ENCODE data around the gene CLUH.

CLUH gene

GRCh38 chr17:2750721-2751120 is 39.2 kb upstream of the CLUH start:
- Histone ChIP-seq H2AFZ (peak overlapping the region; percentile 90), H3K27ac (no peak overlapping the region), H3K36me3 (ENCODE audit: control insufficient read depth, insufficient read depth, low read length) (no peaks in the 10 kb centered on the region), H3K4me3 (ENCODE audit: low read depth, low read length) (no peak overlapping the region), H3K4me2 (ENCODE audit: low read length) (no peak overlapping the region), H3K27me3 (ENCODE audit: control insufficient read depth, insufficient read depth, low read length) (no peaks in the 10 kb centered on the region), H3K9ac (no peak overlapping the region), H3K79me2 (no peaks in the 10 kb centered on the region), H3K4me1 (no peaks in the 10 kb centered on the region), H3K9me3 (ENCODE audit: control insufficient read depth, low read length) (no peaks in the 10 kb centered on the region)
- TF ChIP-seq CTCF (IDR thresholded peaks at IDR 0.05) = no peak

- TF ChIP-seq CTCF (IDR thresholded peaks at IDR 0.05) = no peak
- Histone ChIP-seq H3K79me2 (no peaks in the 10 kb centered on the region), H3K9ac (peak overlapping the region; percentile 59), H3K27ac (peak overlapping the region; percentile 88), H3K4me3 (ENCODE audit: low read depth, low read length) (no peak overlapping the region), H2AFZ (peak overlapping the region; percentile 90), H3K4me1 (no peaks in the 10 kb centered on the region), H3K9me3 (ENCODE audit: control insufficient read depth, low read length) (no peaks in the 10 kb centered on the region), H3K27me3 (ENCODE audit: control insufficient read depth, insufficient read depth, low read length) (no peaks in the 10 kb centered on the region), H3K4me2 (ENCODE audit: low read length) (no peak overlapping the region), H3K36me3 (ENCODE audit: control insufficient read depth, insufficient read depth, low read length) (no peaks in the 10 kb centered on the region)
Observed at GRCh38 chr17:2749784-2750181, 38.2 kb upstream of the CLUH start.

- Histone ChIP-seq H3K79me2 (no peaks in the 10 kb centered on the region), H2AFZ (peak within 1 kb of the TSS; percentile 90), H3K9ac (peak within 1 kb of the TSS; percentile 59), H3K4me1 (no peaks in the 10 kb centered on the region), H3K9me3 (ENCODE audit: control insufficient read depth, low read length) (no peaks in the 10 kb centered on the region), H3K27ac (peak within 1 kb of the TSS; percentile 88), H3K36me3 (ENCODE audit: control insufficient read depth, insufficient read depth, low read length) (no peaks in the 10 kb centered on the region), H3K27me3 (ENCODE audit: control insufficient read depth, insufficient read depth, low read length) (no peaks in the 10 kb centered on the region), H3K4me2 (ENCODE audit: low read length) (no peak within 1 kb of the TSS), H3K4me3 (ENCODE audit: low read depth, low read length) (no peak within 1 kb of the TSS)
- no peak for TF ChIP-seq CTCF (IDR thresholded peaks at IDR 0.05)
Observed at GRCh38 chr17:2749058-2749783, 37.7 kb upstream of the CLUH start, which contains the start of gene CCDC92B. Gene CCDC92B, minus strand, starts transcription at chr17:2749652. Its CDS starts 14,507 bp downstream, at chr17:2735145.

- Histone ChIP-seq H3K4me1 (no peaks in the 10 kb centered on the region), H3K27ac (no peak overlapping the region), H3K9me3 (ENCODE audit: control insufficient read depth, low read length) (no peaks in the 10 kb centered on the region), H3K79me2 (no peaks in the 10 kb centered on the region), H3K27me3 (ENCODE audit: control insufficient read depth, insufficient read depth, low read length) (no peaks in the 10 kb centered on the region), H3K4me2 (ENCODE audit: low read length) (no peak overlapping the region), H3K9ac (no peak overlapping the region), H3K36me3 (ENCODE audit: control insufficient read depth, insufficient read depth, low read length) (no peaks in the 10 kb centered on the region), H3K4me3 (ENCODE audit: low read depth, low read length) (no peak overlapping the region), H2AFZ (no peak overlapping the region)
- no peak for TF ChIP-seq CTCF (IDR thresholded peaks at IDR 0.05)
Observed at GRCh38 chr17:2745317-2746037, 33.9 kb upstream of the CLUH start.
